Amniotic epithelial cell (primary cell): ENCODE data around the gene BMP2.

Experiments used
- DNase-seq: peaks from one replicate; pipeline ENCODE4 v3.0.0-alpha.2; 2010; ENCODE audit warnings: low read depth

Gene BMP2

GRCh38 chr20:6767536-6768227 is at the start of gene BMP2:
Gene BMP2, plus strand, starts transcription at chr20:6767686. Its CDS starts 2,441 bp downstream, at chr20:6770127.
- DNase-seq = peak; percentile 42

- DNase-seq = peak; percentile 31
These were observed 48.7 kb upstream of the BMP2 start for GRCh38 chr20:6718662-6719368.

DNA sequence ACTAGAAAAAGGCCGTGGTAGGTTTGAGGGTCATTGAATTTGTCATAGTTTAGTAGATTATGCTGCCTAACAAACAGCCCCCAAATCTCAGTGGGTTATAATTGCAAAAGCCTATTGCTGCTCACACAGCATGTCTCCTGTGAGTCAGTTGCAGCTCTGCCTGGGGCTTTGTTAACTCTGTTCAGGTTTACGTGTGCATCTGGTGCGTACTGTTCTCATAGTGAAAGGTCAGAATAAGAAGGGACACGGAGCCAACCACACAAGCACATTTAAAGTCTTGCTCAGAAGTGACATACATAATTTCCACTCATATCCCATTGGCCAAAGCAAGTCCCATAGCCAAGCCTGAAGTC is 48.1 kb upstream of the BMP2 start:
- DNase-seq = no peak

DNA sequence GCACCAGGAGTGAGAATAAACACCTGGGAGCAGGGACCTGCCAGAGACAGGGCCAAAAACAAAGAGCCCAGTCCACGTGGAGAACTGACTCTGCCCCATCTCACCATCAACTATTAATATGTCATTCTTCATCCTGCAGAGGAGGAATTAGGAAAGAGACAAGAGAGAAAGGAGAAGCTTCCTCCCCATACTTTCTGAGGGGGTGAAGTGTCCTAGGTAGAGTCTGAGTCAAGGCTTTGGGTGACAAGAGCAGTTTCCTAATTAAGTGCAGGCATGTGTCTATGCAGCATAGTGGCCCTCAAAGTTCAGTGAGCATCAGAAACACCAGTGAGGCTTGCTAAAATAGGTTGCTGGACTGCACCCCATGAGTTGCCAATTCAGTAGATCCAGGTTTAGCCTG is 40.7 kb upstream of the BMP2 start:
- DNase-seq = no peak

GRCh38 chr20:6730672-6731328 is 36.7 kb upstream of the BMP2 start:
- DNase-seq = no peak

GRCh38 chr20:6732001-6732447 is 35.5 kb upstream of the BMP2 start:
- DNase-seq = no peak

DNA sequence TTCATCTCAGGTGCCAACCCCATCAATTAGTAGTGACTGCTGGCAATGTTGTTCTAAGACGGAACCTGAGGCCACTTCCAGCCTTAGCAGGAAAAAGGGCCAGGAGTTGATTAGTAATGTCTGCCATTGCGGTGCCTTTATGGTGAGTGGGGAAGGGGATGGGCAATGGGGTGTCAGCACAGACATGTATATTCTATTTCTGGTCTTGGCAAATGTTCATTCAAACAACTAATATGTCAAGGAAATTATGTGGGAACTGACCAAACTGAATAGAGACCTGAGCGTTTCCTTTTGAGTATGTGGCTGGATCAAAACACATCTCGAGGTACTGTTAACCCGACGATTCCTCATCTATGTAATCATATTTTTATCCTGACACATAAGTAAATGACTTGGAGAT is 34.6 kb upstream of the BMP2 start:
- no peak for DNase-seq

DNA sequence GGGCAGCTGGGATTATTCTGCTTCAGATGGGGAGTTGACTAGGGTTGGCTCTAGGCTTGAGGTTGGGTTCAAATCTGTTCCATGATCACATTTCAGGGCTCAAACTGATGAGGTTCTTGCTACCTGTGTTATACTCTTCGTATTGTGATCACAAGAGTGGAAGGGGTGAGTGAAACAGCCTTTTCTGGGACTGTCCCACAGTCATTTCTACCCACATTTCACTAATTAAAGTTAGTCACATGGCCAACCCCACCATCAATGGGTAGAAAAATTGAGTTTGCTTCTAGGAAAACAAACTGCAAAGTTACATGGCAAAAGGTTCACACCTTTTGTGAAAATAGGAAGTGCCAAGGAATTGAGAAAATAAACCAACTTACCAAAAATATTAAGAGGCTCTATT is 33.5 kb upstream of the BMP2 start:
- no peak for DNase-seq

DNA sequence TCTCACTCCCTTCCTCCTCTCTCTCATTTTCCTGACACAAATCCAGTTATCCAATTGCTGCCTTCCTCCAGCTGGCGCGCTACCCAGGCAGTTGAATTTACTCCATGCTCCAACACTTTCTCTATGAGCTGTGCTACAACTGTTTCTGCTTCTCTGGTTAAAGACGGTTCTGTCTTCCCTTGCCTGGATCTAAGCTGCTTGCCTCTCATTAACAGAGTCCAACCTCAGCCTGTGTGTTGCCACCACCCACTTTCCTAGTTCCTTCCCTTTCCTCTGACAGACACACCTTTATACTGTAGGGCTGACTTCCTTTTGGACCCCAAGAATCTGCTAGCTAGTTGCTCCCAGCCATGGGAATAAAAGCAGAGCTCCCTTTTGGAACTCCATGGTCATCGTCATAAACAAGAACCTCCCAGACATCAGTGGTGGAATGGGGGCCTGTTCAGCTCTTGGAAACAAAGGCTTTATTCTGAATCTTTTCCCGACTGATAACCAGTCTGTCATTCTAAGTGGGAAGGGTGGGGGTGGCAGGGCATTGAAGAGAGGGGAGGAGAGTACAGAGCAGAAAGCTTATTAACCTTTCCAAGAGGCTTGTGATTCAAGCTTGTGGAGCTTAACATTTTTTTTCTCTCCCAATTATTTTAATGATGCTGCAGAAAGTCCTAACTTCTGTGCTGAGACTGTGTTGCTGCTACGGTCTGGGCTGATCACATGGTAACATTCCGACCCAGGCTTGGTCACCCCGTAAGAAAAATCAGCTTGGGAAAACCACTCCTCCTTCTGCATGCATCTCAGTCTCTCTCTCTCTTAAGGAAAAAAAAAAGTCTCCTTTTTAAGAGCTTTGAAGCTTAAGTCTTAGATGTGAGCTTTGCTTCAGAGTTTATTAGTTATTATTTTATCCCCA is 31.3 kb upstream of the BMP2 start:
- DNase-seq = peak; percentile 7

DNA sequence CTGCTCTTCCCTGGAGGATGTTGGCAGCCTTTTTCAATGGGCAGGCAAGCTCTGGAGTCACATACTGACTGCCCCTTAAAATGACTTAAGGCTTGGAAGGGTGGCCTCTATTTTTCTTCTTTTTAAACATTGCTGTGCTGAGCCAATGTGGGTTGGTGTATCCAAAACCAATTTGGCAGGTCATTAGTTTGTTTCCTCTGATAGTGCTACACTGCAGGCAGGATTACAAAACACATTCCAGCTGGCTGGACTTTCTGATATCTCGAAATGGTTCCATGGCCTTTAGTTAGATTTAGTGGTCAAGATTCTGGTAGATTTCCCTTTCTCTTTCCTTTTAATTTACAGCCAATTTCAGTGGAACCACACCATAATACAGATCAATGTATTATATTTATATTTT is 28.1 kb upstream of the BMP2 start:
- no peak for DNase-seq

- DNase-seq = no peak
These were observed 27.4 kb upstream of the BMP2 start for GRCh38 chr20:6740096-6740495.

DNA sequence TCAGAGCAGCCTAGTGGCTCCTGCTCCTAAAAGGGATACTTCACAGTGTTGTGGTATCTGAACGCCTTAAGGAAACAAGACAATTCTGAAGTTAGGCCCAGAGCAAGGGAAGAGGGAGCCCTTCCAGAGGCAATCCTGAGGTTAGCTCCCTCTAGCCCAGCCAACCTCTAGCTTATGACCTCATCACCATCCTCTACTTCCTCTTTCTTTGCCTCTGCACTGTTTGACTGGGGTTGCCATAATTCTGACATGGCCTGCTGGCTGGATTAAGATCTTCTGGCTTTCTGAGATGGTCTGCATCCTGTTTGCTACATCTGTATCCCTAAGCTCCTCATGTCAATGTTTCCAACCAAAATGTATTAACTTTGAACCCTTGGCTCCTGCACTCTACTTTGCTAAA is 23.3 kb upstream of the BMP2 start:
- no peak for DNase-seq

DNA sequence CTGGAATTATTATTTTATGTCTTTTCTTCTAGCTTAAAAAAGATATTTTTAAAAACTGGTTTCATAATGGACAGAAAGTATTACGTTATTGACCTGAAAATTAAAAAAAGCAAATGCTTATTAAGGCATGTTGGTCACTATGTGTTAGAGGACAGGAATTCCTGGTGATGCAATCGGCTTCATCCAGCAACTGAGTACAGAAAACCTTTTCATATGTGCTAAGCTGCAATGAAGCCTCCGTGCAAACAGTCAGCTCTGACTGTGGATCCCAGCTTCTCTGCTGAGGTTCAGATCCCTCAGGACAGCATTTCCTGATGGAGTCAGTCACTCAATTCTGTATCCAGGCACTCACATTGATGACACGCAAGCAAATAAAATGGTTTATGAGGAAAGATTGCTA is 22.7 kb upstream of the BMP2 start:
- DNase-seq = peak; percentile 40

GRCh38 chr20:6746901-6747609 is 20.4 kb upstream of the BMP2 start:
- peak; percentile 7 for DNase-seq

GRCh38 chr20:6750438-6750837 is 17.0 kb upstream of the BMP2 start:
- no peak for DNase-seq

GRCh38 chr20:6756693-6757595 is 10.5 kb upstream of the BMP2 start:
- no peak for DNase-seq

DNA sequence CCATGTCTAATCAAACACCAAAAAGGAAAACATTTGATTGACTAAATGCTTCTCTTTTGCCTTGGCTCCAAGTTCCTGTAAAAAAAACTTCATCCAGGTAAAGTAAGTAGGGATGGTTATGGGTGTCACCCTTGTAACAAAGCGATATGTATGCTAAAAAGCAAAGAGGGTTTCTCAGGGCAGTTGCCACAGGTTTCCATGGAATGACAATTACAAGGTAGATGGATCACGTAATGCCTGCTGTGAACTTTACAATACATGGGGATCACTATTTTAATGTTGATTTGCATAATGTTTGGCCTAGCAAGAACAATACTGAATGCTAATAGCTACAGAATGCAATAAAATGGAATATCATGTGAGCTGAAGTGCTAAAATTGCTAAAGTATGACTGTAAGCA is 2.9 kb upstream of the BMP2 start:
- DNase-seq = no peak

GRCh38 chr20:6765469-6766058 is 1.9 kb upstream of the BMP2 start:
- peak; percentile 56 for DNase-seq

- no peak for DNase-seq
These were observed 1.1 kb upstream of the BMP2 start for GRCh38 chr20:6766433-6766832.

GRCh38 chr20:6767126-6767535 is 355 bp upstream of the BMP2 start:
- DNase-seq = no peak
